Measurements from ENCODE around the gene MARCHF11. TPM values are rescaled to one million over a fixed set of nuclear protein-coding genes. Genes with fewer than 3 reads are reported as not detected.

MARCHF11 gene
- total RNA-seq, 1 experiment from 2014 or later: not detected

- TF ChIP-seq CTCF (conservative IDR thresholded peaks at IDR 0.05; ENCODE audit: low read depth, low read length) (no peak), EZH2 (IDR thresholded peaks at IDR 0.05; ENCODE audit: borderline replicate concordance, low read depth, low read length, poor library complexity, severe bottlenecking) (no peak)
- no peak for DNase-seq (ENCODE audit: low spot score)
- H3K4me3 ChIP-seq (ENCODE audit: low read depth, low read length, poor library complexity, severe bottlenecking): no peak overlapping the region
- no TSS peak for BruUV-seq (replicated peaks)
- no peaks in the 10 kb centered on the region for H3K36me3 ChIP-seq (ENCODE audit: insufficient read depth, low read length, poor library complexity, severe bottlenecking)
- H3K9me3 ChIP-seq (ENCODE audit: low read depth, low read length, poor library complexity, severe bottlenecking): no peaks in the 10 kb centered on the region
- no peaks in the 10 kb centered on the region for H3K4me1 ChIP-seq (ENCODE audit: insufficient read depth, low read length, poor library complexity, severe bottlenecking)
- intact Hi-C loops (cut with micrococcal nuclease; ENCODE audit: unreplicated experiment): no loop called here
- no peaks in the 10 kb centered on the region for H3K27me3 ChIP-seq (replicated peaks; ENCODE audit: insufficient read depth, low read depth, low read length, poor library complexity)
- ChIA-PET CTCF (interaction anchor here (0.7 kb wide), 1 partner anchor 1432 kb away, joined by 3 read pairs; no protein-coding TSS in a partner anchor), POLR2A (ENCODE audit: low non-redundant PET) (no interaction called here)
- no peak overlapping the region for H3K27ac ChIP-seq (ENCODE audit: low read depth, low read length, poor library complexity, severe bottlenecking)
Observed at GRCh38 chr5:16050414-16050813, 129.2 kb downstream of the MARCHF11 start.

- H3K27ac ChIP-seq (ENCODE audit: low read depth, low read length, poor library complexity, severe bottlenecking): no peak overlapping the region
- ChIA-PET CTCF (no interaction called here), POLR2A (ENCODE audit: low non-redundant PET) (no interaction called here)
- BruUV-seq (replicated peaks): no TSS peak
- TF ChIP-seq CTCF (conservative IDR thresholded peaks at IDR 0.05; ENCODE audit: low read depth, low read length) (no peak), EZH2 (IDR thresholded peaks at IDR 0.05; ENCODE audit: borderline replicate concordance, low read depth, low read length, poor library complexity, severe bottlenecking) (no peak)
- no peaks in the 10 kb centered on the region for H3K36me3 ChIP-seq (ENCODE audit: insufficient read depth, low read length, poor library complexity, severe bottlenecking)
- no peak for DNase-seq (ENCODE audit: low spot score)
- H3K4me1 ChIP-seq (ENCODE audit: insufficient read depth, low read length, poor library complexity, severe bottlenecking): no peaks in the 10 kb centered on the region
- H3K9me3 ChIP-seq (ENCODE audit: low read depth, low read length, poor library complexity, severe bottlenecking): no peaks in the 10 kb centered on the region
- intact Hi-C loops (cut with micrococcal nuclease; ENCODE audit: unreplicated experiment): no loop called here
- no peaks in the 10 kb centered on the region for H3K27me3 ChIP-seq (replicated peaks; ENCODE audit: insufficient read depth, low read depth, low read length, poor library complexity)
- no peak overlapping the region for H3K4me3 ChIP-seq (ENCODE audit: low read depth, low read length, poor library complexity, severe bottlenecking)
Observed at GRCh38 chr5:16049761-16050160, 129.8 kb downstream of the MARCHF11 start.

- Histone ChIP-seq H3K9me3 (ENCODE audit: low read depth, low read length, poor library complexity, severe bottlenecking) (no peaks in the 10 kb centered on the region), H3K4me3 (ENCODE audit: low read depth, low read length, poor library complexity, severe bottlenecking) (no peak overlapping the region), H3K36me3 (ENCODE audit: insufficient read depth, low read length, poor library complexity, severe bottlenecking) (no peaks in the 10 kb centered on the region), H3K27ac (ENCODE audit: low read depth, low read length, poor library complexity, severe bottlenecking) (no peak overlapping the region), H3K4me1 (ENCODE audit: insufficient read depth, low read length, poor library complexity, severe bottlenecking) (no peaks in the 10 kb centered on the region), H3K27me3 (replicated peaks; ENCODE audit: insufficient read depth, low read depth, low read length, poor library complexity) (no peaks in the 10 kb centered on the region)
- no peak for DNase-seq (ENCODE audit: low spot score)
- CTCF ChIA-PET: no interaction called here
- POLR2A ChIA-PET (ENCODE audit: low non-redundant PET): no interaction called here
- no TSS peak for BruUV-seq (replicated peaks)
- TF ChIP-seq CTCF (conservative IDR thresholded peaks at IDR 0.05; ENCODE audit: low read depth, low read length) (no peak), EZH2 (IDR thresholded peaks at IDR 0.05; ENCODE audit: borderline replicate concordance, low read depth, low read length, poor library complexity, severe bottlenecking) (no peak)
- intact Hi-C loops (cut with micrococcal nuclease; ENCODE audit: unreplicated experiment): no loop called here
Observed at GRCh38 chr5:16048132-16048531, 131.5 kb downstream of the MARCHF11 start.
